K562 (cell line): ENCODE results near the gene CCDC70. TPM values are rescaled to one million over a fixed set of nuclear protein-coding genes. Genes with fewer than 3 reads are reported as not detected.

ENCODE experiments used
- EZH2 ChIP-seq: IDR thresholded peaks from 2 replicates; pipeline ENCODE4 v1.6.1; 2012; ENCODE audit warnings: low read depth, mild to moderate bottlenecking, inconsistent platforms, low read length, borderline replicate concordance
- FOSL1 ChIP-seq: fragments of 200-800 bp; sonication (Bioruptor generic); conservative IDR thresholded peaks from 2 replicates; pipeline ENCODE4 v1.6.1; 2016; ENCODE audit warnings: missing genetic modification characterization, missing compliant biosample characterization
- ID3 ChIP-seq, 2 experiments: fragments of 250-450 bp in 1 of 2; fragments of 450-650 bp in 1 of 2; sonication (Bioruptor Pico) in 1 of 2; IDR thresholded peaks; 2 replicates each; pipeline versions ENCODE4 v1.6.1 to v1.8.0; 2016 to 2021; ENCODE audit warnings: mild to moderate bottlenecking in 2 of 2, moderate library complexity in 2 of 2, missing compliant biosample characterization in 1 of 2, missing genetic modification characterization in 1 of 2
- JUN ChIP-seq, 2 experiments: sonication (generic) in 1 of 2; formaldehyde crosslinking in 1 of 2; IDR thresholded peaks; 2 replicates each; pipeline versions ENCODE4 v1.6.1 to v1.8.0; 2012 to 2022; ENCODE audit warnings: borderline replicate concordance in 2 of 2, mild to moderate bottlenecking in 2 of 2, improper control_type of control experiment in 1 of 2, low read depth in 1 of 2, low read length in 1 of 2, missing genetic modification reagents in 1 of 2
- KAT2B ChIP-seq: IDR thresholded peaks from one replicate; pipeline ENCODE4 v1.6.1; 2012; ENCODE audit warnings: low read depth, mild to moderate bottlenecking, control low read depth, inconsistent platforms, low read length, moderate library complexity
- POLR2A ChIP-seq: fragments of 450-650 bp; conservative IDR thresholded peaks from 2 replicates; pipeline ENCODE4 v1.6.1; 2016
- PPARD ChIP-seq: fragments of 250-450 bp; sonication (Bioruptor Pico); IDR thresholded peaks from 2 replicates; pipeline ENCODE4 v1.8.0; 2022; ENCODE audit warnings: inconsistent platforms, mild to moderate bottlenecking, moderate library complexity
- RREB1 ChIP-seq: fragments of 250-450 bp; sonication (Bioruptor Pico); IDR thresholded peaks from 2 replicates; pipeline ENCODE4 v1.4.0; 2020
- SMAD3 ChIP-seq: fragments of 450-650 bp; formaldehyde crosslinking; conservative IDR thresholded peaks from 2 replicates; pipeline ENCODE4 v1.4.0; 2020; ENCODE audit warnings: mild to moderate bottlenecking
- SMARCC2 ChIP-seq: fragments of 450-650 bp; IDR thresholded peaks from 2 replicates; pipeline ENCODE4 v1.6.1; 2017; ENCODE audit warnings: antibody characterized with exemption, moderate library complexity, mild to moderate bottlenecking, low read depth
- ZEB2 ChIP-seq: fragments of 450-650 bp; IDR thresholded peaks from 2 replicates; pipeline ENCODE4 v1.6.1; 2016
- ZNF133 ChIP-seq: fragments of 250-450 bp; sonication (Bioruptor Pico); IDR thresholded peaks from 2 replicates; pipeline ENCODE4 v1.4.0; 2020; ENCODE audit warnings: mild to moderate bottlenecking
- ZNF41 ChIP-seq: fragments of 250-450 bp; sonication (Bioruptor Pico); conservative IDR thresholded peaks from 2 replicates; pipeline ENCODE4 v1.4.0; 2020; ENCODE audit warnings: mild to moderate bottlenecking
- ZNF583 ChIP-seq: fragments of 250-450 bp; sonication (Bioruptor Pico); IDR thresholded peaks from 2 replicates; pipeline ENCODE4 v1.4.0; 2020
- ZNF609 ChIP-seq: sonication (generic); formaldehyde crosslinking; IDR thresholded peaks from 2 replicates; pipeline ENCODE4 v1.8.1; 2023; ENCODE audit warnings: missing genetic modification reagents, mild to moderate bottlenecking, borderline replicate concordance
- ZNF766 ChIP-seq: fragments of 200-800 bp; sonication (Bioruptor generic); conservative IDR thresholded peaks from 2 replicates; pipeline ENCODE4 v1.6.1; 2016; ENCODE audit warnings: missing genetic modification characterization, missing compliant biosample characterization
- ZNF780A ChIP-seq: fragments of 250-450 bp; sonication (Bioruptor Pico); IDR thresholded peaks from 2 replicates; pipeline ENCODE4 v1.5.0; 2021; ENCODE audit warnings: mild to moderate bottlenecking
- polyA plus RNA-seq, 8 experiments: library from polyadenylated mRNA; depleted of rRNA in 4 of 8; stranded (reverse) in 5 of 8; unstranded in 3 of 8; fragments of >200 nt; fragmentation: Nextera tagmentation in 2 of 8; fragmentation: Illumina TruSeq in 1 of 8; extraction: Ambion mirVana in 2 of 8; extraction: Trizol in 1 of 8; gene quantifications; 2 replicates each; pipeline versions ENCODE4 v1.2.1 to v1.2.3, GENCODE V29; 2011 to 2014; ENCODE audit warnings: inconsistent platforms in 1 of 8, missing spikeins in 1 of 8
- total RNA-seq, 7 experiments: library from RNA; depleted of rRNA in 6 of 7; stranded (reverse); fragments of >200 nt in 6 of 7; fragmentation: Illumina TruSeq in 2 of 7; extraction: Trizol in 2 of 7; gene quantifications; 2 replicates each; pipeline versions ENCODE4 v1.2.1 to v1.2.3, GENCODE V29; 2011 to 2021; ENCODE audit warnings: low replicate concordance in 1 of 7

The CCDC70 gene
- total and polyA plus RNA-seq, 9 of the 15 experiments (the other 6 are each of a cell fraction or from before 2014, with no cell fraction given) = not detected

GRCh38 chr13:51861723-51862300 lies at the start of gene CCDC70 (continued):
- TF ChIP-seq RREB1 (CRISPR knock-in tag) (no peak), ZEB2 (0 out of 2 replicates have a peak, but pooled peaks have one; percentile 29), ZNF609 (CRISPR knock-in tag) (no peak), PPARD (CRISPR knock-in tag) (no peak), FOSL1 (tag) (peak; percentile 92), EZH2 (no peak), ZNF766 (0 out of 2 replicates have a peak, but pooled peaks have one; percentile 31), SMARCC2 (peak; percentile 46; the same call in 1 of the 2 replicates), ZNF583 (no peak), ZNF780A (CRISPR knock-in tag) (no peak), JUN (IDR thresholded peaks at IDR 0.05; ENCODE audit: borderline replicate concordance, low read depth, low read length) (0 out of 2 replicates have a peak, but pooled peaks have one; percentile 37), JUN (CRISPR knock-in tag; IDR thresholded peaks at IDR 0.05; ENCODE audit: borderline replicate concordance) (no peak), ID3 (CRISPR knock-in tag; IDR thresholded peaks at IDR 0.05) (no peak), ID3 (tag; IDR thresholded peaks at IDR 0.05) (no peak), ZNF41 (CRISPR knock-in tag) (no peak), KAT2B (no peak), SMAD3 (CRISPR knock-in tag) (no peak), ZNF133 (CRISPR knock-in tag) (no peak), POLR2A (no peak)
